HG03095 (cell line): Measurements from ENCODE around the gene RGL2.

Source experiments
- ATAC-seq: cut with Tn5 transposase; IDR thresholded peaks from one replicate; pipeline ENCODE4 v1.9.1; 2021; ENCODE audit warnings: moderate library complexity; ENCODE audit not compliant: unreplicated experiment

RGL2 gene

GRCh38 chr6:33317419-33317668, 18.6 kb upstream of the RGL2 start:
- ATAC-seq = no peak

DNA sequence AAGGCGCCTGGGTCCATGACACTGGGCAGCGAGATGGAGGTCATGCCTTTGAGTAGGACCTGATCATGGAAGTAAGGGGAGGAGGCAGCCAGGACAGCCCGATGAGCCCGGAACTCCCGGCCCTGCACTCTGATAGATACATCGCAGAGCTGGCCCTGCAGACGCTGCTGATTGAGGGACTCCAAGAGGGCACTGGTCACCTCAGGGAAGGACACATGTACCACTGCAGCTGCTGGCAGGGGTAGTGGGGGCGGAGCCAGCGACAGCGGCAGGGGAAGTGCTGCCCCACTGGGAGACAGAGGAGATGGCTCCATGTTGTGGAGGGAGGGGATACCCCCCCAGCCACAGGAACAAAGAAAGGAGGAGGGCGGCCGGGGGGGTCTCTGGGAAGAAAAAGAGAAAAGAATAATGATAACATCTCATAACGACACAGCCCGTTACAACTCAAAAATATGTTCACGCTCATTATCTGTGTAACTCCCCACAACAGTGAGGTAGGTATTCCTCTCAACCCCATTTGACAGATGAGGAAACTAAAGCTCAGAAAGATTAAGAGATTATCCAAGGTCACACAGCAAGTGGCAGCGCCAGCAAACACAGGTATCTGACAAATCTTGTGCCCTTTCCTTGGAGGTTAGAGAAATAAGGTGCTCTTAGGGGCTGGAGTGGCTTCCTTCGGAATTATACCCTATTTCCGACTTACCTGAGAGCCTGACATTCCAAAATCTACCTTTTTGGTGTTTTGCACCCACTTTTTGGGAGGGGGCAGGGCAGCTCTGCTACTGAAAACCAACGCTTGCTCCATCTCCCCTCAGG, 18.1 kb upstream of the RGL2 start:
- no peak for ATAC-seq

DNA sequence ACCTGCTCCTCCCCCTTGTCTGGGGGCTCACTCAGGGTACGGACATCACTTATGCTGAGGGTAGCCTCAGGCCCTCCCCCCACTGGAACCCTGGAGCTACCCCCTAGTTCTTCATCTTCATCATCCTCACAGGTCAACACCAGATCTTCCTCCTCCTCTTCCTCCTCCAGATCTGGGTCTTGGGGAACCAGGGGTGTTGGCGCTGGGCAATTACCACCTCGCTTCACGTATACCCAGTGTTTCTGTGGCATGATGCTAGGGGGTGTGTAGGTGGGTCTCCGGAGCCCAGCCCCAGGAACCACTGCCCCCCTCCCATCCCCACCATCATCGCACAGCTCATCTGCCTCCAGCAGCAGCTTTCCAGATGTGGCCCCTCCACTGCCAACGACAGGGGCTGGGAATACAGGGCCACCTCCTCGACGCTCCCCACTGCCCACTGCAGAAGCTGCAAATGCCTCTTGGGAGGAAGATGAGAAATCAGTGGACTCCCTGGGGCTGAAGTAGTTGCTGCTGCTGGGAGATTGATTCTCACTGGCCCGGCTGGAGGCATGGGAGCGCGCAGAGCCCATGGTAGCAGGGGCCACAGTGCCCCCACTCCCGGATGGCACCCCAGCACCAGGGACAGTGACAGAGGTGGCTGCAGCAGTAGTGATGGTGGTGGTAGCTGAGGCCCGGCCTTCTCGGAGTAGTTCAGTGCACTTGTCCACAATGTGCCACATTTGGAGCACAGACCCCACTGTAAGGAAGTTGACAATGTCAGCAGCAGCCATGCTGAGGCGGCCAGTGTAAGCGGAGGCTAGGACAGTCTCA, 17.3 kb upstream of the RGL2 start:
- ATAC-seq = no peak

DNA sequence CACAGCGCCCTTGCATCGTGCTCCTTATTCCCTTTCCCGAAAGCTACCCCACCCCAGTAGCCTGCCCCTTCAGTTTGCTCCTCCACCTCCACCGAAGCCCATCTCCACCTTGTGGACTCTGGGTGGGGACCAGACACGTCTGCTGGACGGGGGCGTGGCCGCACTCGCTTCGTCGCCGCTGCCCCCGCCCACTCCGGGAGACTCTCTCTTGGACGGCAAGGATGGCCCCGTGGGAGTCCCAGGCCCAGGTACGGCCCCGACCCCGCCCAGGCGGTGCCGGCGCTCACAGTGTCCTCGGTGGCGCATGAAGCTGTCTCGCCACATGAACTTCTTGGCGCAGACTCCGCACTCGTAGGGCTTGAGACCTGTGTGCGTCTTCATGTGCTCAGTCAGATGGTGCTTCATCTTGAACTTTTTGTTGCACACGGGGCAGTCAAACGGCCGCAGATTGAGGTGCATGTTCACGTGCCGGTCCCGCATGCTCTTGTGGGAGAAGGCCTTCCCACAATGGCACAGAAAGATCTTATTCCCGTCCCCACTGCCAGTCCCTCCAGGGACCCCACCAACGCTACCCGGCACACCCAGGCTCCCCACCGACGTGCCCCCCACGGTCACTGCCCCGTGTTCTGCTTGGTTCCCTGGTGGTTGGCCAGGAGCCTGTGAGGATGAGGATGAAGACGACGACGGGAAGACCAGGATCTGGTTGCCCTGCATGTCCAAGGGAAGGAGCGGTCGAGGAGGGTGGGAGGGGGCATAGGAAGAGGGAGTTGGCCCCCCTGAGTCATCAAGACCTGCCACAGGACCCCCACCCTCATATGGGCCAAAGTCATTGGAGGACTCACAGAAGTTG, 16.4 kb upstream of the RGL2 start:
- no peak for ATAC-seq

DNA sequence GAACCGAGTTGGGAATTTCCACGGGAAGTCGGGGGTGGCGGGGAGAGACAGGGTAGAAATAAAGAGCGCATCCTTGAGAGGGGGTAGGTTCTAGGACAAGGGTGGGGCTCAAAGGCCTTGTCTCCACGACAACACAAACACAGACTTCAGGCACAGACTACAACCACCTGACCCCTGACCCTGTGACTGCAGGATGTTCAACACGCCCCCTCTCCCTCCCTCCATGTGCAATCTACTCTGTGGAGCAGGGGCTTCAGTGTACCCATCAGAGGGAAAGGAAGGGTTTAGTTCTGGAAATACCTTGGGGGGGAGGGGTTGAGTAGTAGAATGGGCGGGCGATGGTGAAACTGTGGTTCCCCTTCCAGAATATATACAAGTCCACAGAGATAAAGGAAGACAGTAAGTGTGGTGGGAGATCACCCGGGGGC, 15.8 kb upstream of the RGL2 start:
- ATAC-seq = no peak

- ATAC-seq = peak; percentile 27
These were observed 15.2 kb upstream of the RGL2 start, which contains the start of gene TAPBP for GRCh38 chr6:33313709-33314514. Gene TAPBP, minus strand, starts transcription at chr6:33314078. Its CDS starts 37 bp downstream, at chr6:33314041.

- ATAC-seq = peak; percentile 4
These were observed 14.5 kb upstream of the RGL2 start for GRCh38 chr6:33313105-33313708.

DNA sequence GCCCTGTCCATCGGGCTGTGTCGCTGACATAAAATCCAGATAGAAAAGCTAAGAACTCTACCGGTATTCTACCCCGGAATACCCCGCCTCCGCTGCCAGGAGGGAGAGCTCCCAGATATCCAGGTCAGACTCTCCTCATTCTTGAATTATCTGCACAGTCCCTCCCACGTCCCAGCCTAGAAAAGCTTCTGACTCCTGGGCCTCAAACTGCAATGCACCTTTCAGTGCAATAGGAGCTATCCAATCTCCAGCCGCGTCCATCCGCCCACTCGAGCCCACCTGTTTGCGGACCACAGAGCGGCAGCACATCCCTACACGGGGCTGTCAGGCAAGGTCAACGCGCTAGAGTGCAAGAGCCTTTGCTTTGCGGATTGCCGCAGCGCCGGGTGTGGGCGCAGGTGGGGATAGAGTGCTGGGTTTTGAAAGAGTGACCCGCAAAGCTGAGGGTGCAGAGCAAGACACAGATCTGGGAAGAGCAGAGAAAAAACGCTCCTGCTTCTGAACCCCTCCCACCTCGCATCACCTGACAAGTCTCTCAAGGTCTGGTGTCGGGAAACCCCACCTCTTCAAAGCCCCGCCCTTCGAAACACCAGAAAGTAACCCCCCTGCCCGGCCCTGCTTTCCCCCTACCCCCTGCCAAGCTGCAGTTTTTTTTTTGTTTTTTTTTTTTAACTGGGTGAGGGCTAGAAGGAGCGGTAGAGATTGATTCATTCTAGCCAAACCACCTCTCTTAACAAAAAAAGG, 13.8 kb upstream of the RGL2 start:
- ATAC-seq = no peak

GRCh38 chr6:33306356-33306755, 7.6 kb upstream of the RGL2 start:
- no peak for ATAC-seq

GRCh38 chr6:33305052-33305451, 6.3 kb upstream of the RGL2 start:
- no peak for ATAC-seq

- no peak for ATAC-seq
These were observed 5.5 kb upstream of the RGL2 start for GRCh38 chr6:33304216-33304615.

DNA sequence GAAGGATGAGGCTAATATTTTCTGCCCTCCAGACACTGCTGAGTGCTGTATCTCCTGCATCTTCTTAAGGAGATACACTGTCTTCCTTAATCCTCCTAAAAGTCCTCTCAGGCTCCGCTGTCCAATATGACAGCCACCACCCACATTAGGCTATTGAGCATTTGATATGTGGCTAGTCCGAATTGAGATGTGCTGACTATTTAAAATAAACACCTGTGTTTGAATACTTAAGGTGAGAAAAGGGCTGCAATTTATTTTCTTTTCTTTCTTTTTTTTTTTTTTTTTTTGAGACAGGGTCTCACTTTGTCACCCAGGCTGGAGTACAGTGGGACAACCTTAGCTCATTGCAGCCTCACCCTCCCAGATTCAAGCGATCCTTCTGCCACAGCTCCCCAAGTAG, 3.1 kb upstream of the RGL2 start:
- no peak for ATAC-seq

DNA sequence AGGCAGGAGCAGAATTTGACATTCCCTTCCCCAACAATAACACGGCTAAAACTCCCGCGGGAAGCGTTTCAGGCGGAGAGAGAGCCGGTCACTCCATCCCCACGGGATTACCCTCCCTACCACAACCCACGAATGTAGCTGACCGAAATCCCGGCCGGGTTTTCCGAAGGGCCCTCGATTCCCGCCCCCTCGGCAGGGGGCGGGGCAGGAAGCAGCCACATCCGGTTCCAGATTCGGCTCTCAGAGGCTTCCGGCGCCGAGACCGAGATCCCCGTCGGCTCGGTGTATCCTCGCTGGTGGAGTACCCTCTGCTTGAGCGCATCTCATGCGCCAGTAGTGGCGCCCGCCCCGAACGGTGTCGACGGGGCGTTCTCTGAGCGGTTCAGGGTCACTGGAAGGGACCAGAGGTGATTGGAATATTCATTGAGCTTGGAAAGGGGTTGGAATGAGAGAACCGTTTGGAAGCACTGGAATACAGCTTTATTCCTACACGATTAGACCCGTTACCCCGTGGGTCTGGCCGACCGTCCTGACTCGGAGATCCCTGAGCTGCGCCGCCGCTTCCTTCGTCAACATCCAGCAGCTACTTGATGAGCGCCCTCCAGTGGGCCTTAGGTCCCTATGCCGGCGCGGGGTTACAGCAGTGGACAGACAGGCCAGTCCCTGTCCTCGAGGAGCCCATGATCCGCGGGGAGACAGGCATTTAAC, 649 bp upstream of the RGL2 start:
- ATAC-seq = peak; percentile 66

- ATAC-seq = no peak
These were observed 578 bp downstream of the RGL2 start for GRCh38 chr6:33297956-33298772.

DNA sequence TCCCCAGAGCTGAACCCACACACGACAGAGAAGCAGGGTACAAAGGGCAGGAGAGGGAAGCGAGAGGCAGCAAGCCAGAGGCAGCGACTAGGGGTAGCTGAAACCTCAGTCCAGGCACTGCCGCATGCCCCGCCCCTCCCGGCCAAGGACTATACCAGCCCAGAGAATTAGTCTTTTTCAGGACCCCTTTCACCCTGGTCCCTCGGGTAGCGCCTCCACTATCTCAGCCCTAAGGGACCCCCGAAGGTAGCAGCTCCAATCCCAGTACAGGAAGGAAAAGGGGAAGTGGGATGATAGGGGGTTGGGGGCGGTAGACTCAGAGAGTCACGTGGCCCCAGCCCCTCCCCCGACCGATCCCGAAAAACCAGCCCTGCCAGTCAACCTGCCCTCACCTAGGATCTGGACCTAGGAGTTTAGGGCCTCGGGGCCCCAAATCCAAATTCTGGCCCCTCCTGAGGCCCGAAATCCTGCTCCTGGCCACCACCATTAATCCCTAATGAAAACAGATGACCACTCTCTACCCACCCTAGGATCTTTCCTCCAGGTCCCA, 1.3 kb downstream of the RGL2 start:
- no peak for ATAC-seq

DNA sequence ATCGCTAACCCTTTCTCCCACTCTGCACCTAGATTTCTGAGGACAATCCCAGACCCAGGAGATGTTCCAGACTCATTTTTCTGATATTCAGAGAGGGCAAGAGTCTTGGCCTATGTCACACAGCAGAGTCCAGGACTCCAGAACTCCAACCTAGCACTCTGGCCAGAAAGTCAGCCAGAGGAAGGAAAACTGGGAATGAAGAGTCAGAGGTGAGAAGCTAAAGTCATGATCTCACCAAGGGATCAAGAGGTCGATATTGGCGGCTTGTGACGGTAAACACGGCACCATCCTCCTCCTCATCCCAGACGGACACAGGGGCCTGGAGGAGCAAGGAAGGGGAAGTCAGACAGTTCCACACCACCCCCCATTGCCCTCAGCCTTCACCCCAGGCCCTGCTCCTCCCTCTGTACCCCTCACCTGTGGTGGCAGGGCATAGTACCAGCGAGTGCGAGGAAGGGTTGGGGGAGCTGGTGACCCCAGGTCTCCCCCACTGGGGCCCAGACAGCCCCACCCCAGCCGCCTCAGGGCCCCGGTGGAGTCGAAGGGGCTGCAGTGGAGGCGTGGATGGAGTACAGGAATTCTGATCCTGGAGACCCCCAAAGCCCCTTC, 1.8 kb downstream of the RGL2 start:
- no peak for ATAC-seq

DNA sequence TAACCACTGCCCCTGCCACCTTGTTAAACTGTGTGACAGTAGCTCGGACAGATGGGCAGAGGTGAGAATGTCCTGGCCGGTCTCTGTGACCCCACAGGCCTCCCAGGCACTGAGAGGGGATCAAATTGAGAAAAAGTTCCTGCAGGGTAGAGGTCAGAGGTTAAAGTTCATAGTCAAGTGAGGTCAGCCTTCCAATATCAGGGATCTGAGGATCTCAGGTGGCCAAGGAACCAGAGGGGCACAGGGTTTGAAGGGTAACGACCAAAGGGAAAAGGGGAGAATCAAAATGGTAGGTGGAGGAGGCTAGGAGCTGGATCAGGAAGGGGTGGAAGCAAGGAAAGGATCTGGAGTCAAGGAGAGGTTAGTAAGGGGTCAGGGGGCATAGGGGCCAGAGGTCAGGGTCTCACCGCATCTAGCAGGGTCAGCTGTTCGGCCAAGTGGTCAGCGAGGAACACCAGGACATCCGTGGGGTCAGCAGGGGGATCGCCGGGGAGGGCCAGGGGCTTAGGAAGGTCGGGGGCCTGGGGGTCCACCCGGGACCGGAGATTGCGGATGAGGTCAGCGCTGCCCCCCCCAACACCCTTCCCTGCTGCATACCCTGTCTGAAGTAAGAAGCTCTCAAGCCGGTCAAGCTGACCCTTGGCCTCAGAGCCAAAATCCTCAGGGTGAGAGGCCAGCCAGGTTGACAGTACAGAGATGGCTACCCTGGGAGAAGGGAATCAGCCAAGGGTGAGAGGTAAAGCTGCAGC, 2.9 kb downstream of the RGL2 start:
- no peak for ATAC-seq
